NCI-H2196 (cell line): ENCODE data around the gene ESCO1.
"Not testable (repeated sequence)": the region's sequence is repeated elsewhere in the genome, so short reads cannot be mapped to it uniquely, and the experiment has no call there.

Source experiments
- DNase-seq: peaks from one replicate; lab custom pipeline; 2025; ENCODE audit not compliant: unreplicated experiment; lab: John Stamatoyannopoulos, UW

ESCO1 gene

GRCh38 chr18:21592361-21592760 is 8.1 kb downstream of the ESCO1 start:
- not testable (repeated sequence) for DNase-seq

DNA sequence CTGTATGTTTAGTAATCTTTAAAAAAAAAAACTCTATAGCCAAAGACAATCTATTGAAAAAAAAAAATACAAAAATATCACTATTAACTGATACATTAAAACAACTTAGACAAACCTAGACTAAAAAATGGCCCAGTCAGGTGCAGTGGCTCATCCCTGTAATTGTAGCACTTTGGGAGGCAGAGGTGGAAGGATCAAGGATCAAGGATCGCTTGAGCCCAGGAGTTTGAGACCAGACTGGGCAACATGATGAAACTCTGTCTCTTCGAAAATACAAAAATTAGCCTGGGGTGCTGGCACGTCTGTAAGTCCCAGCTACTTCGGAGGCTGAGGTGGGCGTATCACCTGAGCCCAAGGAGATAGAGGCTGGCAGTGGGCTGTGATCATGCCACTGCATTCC is 16.1 kb downstream of the ESCO1 start:
- DNase-seq = no peak

GRCh38 chr18:21575656-21576055 is 24.8 kb downstream of the ESCO1 start:
- no peak for DNase-seq

GRCh38 chr18:21571772-21572171 is 28.7 kb downstream of the ESCO1 start:
- no peak for DNase-seq

DNA sequence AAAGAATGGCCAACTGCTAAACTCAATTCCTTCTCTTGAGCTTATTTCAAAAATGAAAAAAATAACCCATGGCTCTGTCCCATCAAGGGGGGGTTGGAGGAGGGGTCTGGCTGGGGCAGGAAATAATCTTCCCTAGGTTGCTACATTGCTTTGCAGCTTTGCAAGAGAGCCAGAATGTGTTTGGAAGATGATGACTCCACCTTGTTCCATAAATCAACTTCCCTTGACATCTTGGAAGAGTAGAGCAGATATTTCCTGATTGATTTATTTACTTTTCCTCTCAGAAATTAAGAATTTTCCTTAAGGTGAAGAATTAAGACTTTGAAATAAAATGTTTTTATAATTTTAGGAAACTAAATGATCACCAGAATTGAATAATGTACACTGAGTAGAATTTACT is 41.3 kb downstream of the ESCO1 start:
- DNase-seq = no peak

GRCh38 chr18:21557607-21558253 is 42.8 kb downstream of the ESCO1 start:
- DNase-seq = no peak

DNA sequence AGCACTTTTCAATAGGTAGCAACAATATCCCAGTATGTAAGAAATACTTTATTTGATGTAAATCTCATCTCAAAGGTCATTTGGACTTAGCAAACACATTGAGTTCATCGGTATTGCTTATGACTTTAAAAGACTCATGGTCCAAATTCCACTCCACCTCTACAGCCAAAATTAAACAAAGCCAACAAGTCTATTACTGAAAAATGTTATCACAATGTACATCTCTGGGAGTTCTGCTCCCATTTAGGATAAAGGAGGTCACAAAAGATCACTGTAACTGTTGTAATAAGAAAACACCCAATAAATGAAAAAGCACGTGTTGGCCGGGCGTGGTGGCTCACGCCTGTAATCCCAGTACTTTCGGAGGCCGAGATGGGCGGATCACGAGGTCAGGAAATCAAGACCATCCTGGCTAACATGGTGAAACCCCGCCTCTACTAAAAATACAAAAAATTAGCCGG is 50.0 kb downstream of the ESCO1 start:
- no peak for DNase-seq

GRCh38 chr18:21548647-21549046 is 51.9 kb downstream of the ESCO1 start:
- DNase-seq = no peak

DNA sequence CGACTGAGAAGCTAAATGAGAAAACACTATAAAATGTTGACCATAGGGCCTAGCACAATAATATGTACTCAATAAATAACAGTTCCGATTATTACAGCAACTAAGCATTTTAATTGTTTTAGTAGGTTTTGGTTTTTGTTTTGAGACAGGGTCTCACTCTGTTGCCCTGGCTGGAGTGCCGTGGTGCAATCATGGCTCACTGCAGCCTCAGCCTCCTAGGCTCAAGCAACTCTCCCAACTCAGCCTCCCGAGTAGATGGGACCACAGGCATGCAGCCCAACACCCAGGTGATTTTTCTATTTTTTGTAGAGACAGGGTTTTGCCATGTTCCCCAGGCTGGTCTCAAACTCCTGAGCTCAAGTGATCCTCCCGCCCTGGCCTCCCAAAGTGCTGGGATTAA is 54.1 kb downstream of the ESCO1 start:
- no peak for DNase-seq

DNA sequence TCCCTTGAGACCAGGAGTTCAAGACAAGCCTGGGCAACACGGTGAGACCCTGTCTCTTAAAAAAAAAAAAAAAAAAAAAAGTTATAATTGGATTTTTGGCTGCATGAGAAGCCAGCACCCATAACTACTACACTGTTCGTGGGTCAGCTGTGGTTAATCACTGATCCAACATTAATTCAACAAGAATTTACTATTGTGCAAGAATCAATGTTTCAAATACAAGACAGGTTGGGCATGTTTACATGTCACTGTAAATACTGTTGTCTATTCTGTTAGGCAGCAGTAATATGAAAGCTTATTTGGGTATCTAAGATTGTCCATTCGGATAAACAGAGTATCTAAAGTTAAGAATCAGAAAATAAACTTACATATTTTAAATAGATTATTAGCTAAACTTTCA is 62.3 kb downstream of the ESCO1 start:
- DNase-seq = no peak

- DNase-seq = no peak
These were observed 66.2 kb downstream of the ESCO1 start for GRCh38 chr18:21534327-21534726.

- no peak for DNase-seq
These were observed 74.0 kb downstream of the ESCO1 start for GRCh38 chr18:21526463-21526862.

GRCh38 chr18:21525916-21526315 is 74.6 kb downstream of the ESCO1 start:
- DNase-seq = no peak

DNA sequence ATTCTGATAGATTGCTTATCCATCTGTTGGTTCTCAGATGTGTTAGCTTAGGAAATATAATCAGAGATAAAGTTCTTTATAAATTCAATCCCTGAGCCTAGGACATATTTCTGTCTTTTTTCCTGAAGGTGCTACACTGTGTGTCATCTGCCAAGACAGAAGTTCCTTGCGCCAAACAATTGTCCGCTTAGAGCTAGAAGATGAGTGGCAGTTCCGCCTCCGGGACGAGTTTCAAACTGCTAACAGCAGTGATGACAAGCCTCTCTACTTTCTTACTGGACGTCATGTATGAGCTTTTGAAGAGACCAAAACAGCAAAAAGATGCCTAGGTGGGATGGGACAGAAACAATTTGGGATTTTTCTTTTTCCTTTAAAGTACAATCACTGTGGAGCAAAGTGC is 78.0 kb downstream of the ESCO1 start:
- no peak for DNase-seq

DNA sequence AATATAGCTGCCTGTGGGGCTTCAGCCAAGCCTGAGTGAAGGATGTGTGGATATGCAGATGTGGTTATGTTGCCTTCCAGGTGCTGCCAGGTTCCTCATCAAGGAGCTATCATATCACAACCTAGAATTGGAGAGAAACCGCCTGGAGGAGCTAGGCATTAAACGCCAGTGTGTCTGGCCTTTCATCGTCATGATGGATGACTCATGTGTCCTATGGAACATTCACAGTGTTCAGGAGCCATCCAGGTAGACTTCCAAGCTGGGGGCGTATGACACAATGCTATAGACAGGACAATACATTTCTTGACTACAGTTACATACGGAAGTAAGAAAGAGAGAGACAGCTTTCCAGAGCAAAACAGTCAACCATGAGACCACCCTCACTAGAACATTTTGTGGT is 86.8 kb downstream of the ESCO1 start:
- no peak for DNase-seq

- DNase-seq = no peak
These were observed 87.2 kb downstream of the ESCO1 start for GRCh38 chr18:21513292-21513691.

DNA sequence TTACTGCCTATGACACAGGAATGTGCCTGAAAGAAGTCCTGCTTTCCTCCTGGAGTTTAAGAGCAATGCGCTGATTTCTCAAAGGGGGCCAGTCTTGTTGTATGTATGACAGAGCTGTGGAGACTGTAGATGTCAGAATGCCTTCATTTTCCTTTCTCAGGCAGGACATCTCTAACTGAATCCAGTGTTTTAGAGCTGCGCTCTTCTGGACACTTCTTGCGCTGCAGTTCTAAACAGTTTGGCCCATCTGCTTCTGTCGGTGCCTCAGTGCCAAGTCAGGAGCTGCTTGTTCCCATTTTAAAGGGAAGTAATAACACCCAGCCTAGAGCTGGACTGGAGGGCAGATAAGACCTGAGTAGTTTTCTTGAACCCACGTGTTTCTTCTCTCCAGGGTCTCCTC is 91.4 kb downstream of the ESCO1 start:
- no peak for DNase-seq

DNA sequence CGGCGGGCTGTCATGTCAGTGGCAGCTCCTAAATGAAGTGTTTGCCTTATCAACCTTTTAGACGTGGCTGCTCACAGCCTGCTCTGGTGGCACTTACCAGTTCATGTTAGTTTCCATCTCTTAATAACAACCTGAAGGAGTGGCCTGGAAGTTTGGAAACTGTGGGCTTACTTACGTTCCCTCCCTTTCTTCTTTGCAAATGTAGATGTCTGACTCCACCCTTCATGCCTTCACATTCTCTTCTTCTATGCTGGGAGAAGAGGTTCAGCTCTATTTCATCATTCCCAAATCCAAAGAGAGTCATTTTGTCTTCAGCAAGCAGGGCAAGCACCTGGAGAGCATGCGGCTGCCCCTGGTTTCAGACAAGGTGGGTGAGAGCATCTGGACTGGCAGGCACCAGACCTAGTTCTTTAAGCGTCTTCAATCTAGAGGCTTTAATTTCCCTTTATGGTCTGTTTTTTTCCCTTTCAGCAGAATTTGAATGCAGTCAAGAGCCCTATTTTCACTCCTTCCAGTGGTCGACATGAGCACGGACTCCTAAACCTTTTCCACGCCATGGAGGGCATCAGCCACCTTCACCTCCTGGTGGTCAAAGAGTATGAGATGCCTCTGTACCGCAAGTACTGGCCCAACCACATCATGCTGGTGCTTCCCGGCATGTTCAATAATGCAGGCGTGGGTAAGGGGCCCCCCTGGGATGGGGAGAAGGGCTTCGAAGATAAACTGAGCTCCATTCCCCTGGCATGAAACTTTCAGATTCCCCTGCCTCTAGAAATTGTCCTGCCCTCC is 92.4 kb downstream of the ESCO1 start:
- DNase-seq = no peak

- DNase-seq = no peak
These were observed 97.8 kb downstream of the ESCO1 start for GRCh38 chr18:21502661-21503060.

DNA sequence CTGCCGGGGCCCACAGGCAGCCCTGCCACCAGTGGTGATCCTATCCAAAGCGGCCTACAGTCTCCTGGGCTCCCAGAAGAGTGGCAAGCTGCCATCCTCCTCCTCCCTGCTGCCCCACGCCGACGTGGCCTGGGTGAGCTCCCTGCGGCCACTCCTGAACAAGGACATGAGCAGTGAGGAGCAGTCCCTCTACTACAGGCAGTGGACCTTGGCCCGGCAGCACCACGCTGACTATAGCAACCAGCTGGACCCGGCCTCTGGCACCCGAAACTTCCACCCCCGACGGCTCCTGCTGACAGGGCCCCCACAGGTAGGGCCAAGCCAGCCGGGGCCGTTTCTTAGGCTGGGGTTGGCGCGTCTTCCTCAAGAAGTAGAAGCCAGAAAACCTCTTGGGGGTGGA is 100.5 kb downstream of the ESCO1 start:
- no peak for DNase-seq

DNA sequence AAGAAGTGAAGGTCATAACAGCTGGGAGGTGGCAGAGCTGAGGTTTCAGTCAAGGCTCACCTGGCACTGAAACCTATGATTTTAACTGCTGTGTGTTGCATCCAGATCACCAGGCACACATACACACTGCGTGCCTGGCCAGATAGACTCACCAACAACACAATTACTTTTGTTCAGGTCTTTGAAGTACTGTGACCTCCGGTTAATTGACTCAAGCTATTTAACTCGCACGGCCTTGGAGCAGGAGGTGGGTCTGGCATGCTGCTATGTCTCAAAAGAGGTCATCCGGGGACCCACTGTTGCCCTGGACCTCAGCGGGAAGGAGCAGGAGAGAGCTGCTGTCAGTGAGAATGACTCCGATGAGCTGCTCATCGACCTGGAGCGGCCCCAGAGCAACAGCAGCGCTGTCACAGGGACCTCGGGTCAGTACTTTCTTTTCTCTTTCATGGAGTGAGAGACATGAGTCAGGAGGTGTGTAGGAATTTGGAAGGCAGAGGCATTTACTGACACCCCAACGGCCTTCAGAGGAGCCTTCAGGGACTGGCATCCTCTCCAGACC is 104.1 kb downstream of the ESCO1 start:
- no peak for DNase-seq

DNA sequence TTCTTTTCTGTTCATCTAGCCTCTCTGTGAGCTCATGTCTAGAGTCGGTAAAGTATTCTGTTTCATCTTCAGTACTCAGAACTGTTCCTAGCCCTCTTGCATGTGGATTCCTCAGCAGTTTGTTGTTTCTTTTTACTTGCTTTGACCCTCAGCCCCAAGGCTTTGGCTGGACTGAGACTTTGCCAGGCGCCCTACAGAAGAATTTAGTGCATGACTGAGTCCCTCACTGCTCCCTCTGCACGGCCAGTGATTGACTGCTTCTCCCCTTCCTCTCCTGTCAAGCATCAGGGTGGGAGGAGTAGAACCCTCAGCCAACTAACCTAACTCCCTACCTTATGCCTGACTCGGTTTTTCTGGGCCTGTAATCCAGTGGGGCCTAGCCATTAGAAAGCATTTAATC is 109.8 kb downstream of the ESCO1 start:
- DNase-seq = no peak
